GM12801 (cell line): ENCODE data around the gene FAM227A.

ENCODE experiments used
- TF ChIP-seq, protein P1 (sequence below): IDR thresholded peaks from one replicate; pipeline ENCODE4 v1.5.1; 2011; ENCODE audit warnings: control low read depth; ENCODE audit not compliant: insufficient read length; ENCODE audit errors: extremely low read depth

FAM227A gene

DNA sequence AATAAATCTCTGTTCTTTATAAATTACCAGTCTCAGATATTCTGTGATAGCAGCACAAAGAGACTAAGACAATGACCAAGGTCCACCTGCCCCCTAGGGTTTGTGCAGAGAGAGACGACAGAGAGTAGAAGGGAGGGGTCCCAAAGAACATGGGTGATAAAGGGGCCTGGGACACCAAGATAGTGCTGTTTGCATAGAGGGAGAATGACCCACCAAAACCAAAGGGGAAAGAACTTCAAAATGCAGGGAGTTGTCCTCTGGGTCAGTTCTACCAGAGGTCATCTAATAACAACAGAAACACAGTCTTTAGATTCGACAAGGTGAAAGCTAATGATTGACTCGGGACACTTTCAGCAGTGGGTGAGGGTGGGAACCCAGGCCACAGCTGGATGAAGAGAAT, 23.7 kb downstream of the FAM227A start:
- TF ChIP-seq, protein P1, sequence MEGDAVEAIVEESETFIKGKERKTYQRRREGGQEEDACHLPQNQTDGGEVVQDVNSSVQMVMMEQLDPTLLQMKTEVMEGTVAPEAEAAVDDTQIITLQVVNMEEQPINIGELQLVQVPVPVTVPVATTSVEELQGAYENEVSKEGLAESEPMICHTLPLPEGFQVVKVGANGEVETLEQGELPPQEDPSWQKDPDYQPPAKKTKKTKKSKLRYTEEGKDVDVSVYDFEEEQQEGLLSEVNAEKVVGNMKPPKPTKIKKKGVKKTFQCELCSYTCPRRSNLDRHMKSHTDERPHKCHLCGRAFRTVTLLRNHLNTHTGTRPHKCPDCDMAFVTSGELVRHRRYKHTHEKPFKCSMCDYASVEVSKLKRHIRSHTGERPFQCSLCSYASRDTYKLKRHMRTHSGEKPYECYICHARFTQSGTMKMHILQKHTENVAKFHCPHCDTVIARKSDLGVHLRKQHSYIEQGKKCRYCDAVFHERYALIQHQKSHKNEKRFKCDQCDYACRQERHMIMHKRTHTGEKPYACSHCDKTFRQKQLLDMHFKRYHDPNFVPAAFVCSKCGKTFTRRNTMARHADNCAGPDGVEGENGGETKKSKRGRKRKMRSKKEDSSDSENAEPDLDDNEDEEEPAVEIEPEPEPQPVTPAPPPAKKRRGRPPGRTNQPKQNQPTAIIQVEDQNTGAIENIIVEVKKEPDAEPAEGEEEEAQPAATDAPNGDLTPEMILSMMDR = no peak

DNA sequence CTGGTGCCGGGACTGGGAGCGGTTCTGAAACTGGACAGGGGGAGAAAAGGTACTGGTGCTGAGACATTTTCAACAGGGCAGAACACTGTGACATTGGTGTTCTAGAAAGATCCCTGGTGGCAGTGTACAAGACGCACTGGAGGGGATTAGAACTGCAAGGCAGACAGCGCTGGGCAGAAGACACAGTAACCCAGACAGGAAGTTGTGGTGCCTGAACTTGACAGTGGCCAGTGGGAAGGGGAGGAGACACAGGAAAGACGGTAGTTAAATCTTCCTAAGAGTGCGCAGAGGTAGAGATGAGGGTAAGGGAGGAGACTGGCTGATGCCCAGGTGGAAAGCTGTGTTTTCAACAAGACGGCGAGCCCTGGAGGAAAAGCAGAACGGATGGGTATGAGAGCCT, 24.5 kb downstream of the FAM227A start:
- TF ChIP-seq, protein P1 = no peak

DNA sequence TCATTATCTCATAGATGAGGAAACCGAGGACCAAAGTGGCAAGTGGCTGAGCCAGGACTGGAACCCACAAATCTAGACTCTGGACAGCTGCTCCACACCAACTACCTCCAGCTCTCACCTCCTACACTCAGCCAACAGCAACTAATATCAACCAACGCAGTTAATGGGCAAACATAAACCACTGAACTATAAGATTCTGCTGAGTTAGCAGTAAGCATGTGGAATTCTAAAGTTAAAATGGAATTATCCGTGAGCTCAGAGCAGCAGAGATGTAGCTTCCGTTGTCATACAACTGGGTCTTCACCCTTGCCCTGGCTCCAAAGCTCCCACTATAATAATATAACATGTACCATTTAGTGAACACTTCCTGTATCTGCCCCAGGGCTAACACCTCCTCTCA, 27.1 kb downstream of the FAM227A start:
- TF ChIP-seq, protein P1 = no peak

DNA sequence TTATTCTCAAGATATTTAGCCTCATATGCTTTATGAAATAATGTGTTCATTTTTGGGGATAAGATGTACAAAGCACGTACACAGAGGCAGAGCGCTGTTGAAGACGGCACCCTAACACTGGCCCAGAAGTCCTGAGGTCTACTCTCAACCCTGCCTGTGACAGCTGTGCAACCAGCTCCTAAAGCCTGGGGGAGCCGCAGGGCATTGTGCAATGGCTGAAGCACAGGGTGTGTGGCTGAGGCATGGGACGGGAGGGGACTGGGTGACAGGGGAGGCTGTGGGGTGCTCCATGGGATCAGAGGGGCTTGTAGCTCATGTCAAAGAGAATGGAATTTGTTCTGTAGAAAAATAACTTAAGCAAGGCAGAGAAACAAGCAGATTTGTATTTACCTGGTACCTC, 27.7 kb downstream of the FAM227A start:
- TF ChIP-seq, protein P1 = no peak

DNA sequence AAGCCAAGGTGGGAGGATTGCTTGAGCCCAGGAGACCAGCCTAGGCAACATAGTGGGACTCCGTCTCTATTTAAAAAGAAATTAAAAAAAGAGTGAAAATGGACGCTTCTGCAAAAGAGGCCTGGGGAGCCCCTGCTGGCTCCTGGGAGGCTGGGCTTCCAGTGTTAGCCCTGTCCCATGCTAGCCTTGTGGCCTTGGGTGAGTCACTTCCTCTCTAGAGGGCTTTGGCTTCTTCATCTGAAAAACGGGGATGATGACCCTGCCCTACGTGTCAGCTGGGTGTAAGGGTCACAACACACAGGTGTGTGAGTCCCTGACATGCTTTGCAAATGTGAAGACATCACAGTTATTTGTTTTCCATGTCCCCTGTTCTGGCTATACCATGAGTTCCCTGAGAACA, 32.8 kb downstream of the FAM227A start:
- TF ChIP-seq, protein P1 = no peak

DNA sequence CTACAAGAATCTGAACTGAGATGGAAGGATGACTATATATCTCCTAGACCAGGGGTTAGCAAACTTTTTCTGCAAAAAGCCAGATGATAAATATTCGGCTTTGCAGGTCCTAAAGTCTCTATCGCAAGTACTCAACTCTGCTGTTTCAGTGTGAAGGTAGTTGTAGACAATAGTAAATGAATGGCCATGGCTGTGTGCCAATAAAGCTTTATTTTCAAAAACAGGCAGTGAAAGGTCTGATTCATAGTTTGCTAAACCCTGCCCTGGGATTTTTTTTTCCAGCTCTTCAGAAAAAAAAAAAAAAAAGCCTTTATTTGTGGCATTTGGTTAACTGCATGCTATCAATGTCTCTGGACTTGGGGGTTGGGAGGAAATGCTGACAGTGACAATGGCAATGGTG, 37.5 kb downstream of the FAM227A start:
- TF ChIP-seq, protein P1 = no peak

DNA sequence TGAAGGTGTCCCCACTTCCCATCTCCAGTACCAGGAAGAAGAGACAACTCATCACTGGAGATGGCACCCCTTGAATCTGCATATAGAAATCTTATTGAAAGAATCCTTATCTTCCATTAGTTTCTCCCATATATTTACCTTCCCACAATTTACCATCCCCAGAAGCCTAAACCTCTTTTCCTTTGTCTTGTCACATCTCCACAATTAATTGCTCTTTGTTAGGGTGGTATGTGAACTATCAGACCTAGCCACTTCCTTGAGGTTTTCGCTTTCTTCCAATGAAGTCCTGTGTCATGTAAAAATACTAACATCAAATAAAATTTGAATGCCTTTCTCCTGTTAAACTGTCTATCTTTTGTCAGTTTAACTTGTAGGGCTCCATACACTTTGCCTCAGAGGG, 37.9 kb downstream of the FAM227A start:
- TF ChIP-seq, protein P1 = no peak

DNA sequence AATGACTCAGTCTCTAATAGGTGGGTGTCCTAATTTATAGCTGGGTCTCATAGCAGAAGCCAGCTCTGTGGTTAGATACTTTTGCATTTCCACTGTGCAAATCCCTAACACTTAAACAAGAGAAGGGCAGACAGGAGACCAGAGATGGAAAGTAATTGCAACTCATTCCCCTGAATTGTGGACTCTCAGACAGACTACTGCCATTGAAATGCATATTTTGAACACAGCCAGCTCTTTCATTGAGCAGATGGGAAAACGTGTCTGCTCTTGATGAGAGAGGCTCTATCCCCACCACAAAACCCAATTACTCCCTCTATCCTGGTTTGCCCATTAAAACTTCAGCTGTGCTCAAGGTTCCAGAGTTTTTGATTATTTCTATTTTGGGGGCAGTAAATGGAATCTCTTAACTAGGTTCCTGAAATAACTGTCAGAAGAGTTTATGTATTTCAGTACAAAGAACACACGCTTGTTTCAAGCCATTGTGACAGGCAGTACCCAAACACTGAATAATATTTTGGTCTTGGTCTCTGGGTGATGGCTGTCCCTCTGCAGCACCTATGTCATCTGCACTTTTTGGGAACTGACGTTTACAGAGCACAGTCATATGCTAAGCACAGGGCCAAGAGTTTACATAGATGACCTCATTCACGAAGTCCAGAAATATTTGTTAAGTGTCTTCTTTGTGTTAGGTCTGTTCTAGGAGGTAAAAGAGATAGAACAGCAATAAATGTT, 41.7 kb downstream of the FAM227A start:
- TF ChIP-seq, protein P1 = no peak
